ENCODE results near the gene RPRD1B.
A peak's percentile ranks its signal among the peaks of the same experiment; 100 is the strongest.

RPRD1B gene

DNA sequence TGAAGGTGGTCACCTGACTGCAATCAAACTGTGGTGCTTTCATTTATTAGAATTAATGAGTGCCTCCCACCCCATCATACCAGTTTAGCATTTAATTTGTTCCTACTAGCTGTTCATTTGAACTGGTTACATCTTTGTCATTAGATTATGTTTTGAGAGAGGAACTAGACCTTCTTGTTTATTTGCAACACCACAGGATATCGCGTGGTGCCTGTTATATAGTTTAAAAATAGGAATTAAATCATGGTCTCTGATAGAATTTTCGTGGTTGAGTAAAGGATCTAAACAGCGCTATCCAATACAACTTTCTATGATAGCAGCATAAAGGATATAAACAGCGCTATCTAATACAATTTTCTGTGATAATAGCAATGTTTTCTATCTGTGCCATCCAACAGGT is 2.8 kb downstream of the RPRD1B start:
- no peak for DNase-seq (ENCODE audit: low read depth)

DNA sequence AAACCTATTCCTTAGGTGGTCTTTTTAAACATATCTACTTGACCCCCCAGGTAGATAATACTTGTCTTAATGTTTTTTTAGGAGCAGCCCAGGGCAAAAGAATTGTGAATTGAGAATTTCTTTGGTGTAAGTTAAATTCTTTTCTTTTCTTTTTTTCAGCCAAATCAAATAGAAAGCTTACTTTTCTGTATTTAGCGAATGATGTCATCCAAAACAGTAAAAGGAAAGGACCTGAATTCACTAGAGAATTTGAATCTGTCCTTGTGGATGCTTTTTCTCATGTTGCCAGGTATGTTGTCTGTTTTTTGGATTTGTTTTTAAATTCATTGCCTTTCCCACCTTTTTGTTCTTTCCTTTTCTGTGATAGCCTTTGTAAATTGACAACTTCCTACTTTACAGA is 6.7 kb downstream of the RPRD1B start:
- DNase-seq (ENCODE audit: low read depth), result no peak

DNA sequence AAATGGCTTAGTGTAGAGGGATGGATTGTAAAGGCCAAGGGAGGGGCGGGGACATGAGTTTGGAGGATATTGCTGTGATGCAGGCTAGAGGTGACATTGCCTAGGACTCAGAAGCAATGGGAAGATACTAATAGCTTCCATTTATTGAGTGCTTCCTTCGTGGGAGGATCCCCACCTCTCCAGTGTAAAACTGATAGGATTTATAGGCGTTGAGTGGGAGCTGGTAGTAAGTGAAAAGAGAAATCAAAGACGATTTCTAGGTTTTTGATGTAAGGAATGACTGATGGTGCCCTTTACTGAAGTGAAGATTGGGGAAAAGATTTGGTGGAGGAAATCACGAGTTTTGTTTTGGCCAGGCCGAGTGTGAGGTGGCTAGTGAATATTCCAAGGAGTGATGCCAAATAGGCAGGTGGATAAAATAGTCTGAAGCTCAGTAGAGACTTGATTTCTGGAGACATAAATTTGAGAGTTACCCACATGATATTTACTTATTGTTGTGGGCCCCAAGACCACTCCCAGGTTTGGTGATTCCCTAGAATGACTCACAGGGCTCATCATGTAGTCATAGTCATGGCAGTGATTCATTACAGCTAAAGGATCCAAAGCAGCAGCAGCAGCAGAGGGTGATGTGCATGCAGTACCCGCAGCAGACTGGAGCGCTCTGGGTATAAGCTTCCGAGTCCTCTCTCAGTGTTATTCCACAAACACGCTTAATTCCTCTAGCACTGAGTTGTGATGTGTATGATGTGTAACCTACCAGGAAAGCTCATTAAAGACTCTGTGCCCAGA is 10.2 kb downstream of the RPRD1B start:
- no peak for DNase-seq (ENCODE audit: low read depth)

DNA sequence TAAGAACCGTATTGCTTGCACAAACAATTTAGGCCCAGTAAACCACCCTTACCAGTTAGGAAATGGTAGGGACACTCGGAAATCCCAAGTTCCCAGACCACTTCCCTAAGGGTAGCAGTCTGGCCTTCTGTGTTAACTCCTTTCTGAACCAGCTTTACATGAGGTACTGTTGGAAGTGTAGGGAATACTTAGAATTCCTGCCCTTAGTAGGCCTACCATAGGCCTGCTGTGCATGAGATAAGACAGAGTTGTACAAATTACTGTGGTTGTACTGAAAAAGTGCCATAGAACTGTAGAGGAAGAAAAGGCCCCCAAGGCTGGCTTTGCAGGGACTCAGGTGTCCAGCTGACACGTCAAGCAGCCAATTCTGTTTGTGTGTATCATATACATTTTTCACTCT is 11.1 kb downstream of the RPRD1B start:
- no peak for DNase-seq (ENCODE audit: low read depth)

DNA sequence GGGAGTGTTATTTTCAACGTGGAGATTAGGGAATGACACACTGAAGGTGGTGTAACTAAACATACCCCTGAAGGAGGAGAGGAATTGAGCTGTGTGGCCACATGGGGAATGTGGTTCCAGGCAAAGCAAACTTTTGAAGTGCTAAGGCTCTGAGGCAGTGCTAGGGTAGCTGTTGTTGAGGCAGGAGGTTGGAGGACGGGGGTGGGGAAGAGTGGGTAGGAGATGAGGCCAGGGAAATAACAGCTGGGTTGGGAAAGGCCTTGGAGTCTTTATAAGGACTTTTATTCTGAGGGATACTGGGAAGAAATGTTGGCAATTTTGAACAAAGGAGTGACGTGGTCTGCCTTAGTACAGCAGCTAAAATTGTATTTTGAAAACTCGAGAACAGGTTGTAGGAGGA is 13.0 kb downstream of the RPRD1B start:
- no peak for DNase-seq (ENCODE audit: low read depth)

DNA sequence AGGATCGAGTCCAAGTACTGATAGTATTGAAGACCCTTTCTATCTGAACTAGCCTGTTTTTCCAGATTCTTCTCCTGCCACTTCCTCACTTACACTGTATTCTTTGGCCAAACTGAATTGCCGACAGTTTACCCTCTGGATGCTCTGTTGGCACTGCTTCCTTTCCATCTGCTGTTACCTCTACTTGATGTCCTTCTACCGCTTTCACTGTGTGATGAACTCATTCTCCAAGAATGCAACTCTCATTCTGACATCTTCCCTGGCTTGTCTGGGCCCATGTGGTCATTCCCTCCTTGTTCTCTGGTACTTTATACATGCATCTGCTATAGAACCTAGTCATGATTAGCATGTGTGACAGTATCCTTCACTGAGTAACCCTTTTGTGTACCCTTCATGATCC is 16.3 kb downstream of the RPRD1B start:
- no peak for DNase-seq (ENCODE audit: low read depth)

DNA sequence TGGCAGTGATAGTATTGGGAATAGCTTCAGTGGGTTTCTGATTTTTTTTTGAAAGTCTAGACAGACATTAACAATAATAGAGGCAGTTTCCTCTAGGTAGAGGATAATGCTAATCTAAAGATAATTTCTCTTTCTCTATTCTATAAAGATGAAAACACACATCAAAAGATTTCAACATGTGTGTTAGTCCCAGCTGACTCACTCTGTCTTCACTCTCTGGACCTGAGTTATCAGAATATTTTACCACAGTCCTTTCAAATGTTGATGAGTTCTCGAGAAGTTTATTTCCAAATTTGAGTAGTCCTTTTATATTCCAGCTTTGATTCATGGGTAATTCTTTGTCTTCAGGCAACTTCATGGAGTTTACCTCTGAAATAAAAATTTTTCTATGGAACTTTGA is 17.1 kb downstream of the RPRD1B start:
- DNase-seq (ENCODE audit: low read depth), result no peak

DNA sequence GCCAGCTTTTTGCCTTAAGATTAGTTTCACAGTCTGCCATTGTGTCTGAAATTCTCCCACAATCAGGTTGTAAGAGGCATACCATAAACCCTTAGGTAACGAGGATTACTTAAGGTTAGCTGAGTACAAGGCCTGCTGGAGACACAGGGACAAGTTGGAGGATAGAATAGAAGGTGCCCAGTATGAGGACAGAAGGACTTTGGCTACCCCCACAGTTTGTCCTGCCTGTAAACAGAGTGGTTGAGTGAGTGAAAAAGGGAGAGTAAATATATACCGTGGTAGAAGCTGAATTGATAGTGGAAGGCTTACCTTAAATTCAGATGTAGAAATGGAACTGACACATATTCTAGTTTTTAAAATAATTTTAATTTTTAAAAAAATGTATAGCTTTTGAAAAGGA is 19.3 kb downstream of the RPRD1B start:
- no peak for DNase-seq (ENCODE audit: low read depth)

DNA sequence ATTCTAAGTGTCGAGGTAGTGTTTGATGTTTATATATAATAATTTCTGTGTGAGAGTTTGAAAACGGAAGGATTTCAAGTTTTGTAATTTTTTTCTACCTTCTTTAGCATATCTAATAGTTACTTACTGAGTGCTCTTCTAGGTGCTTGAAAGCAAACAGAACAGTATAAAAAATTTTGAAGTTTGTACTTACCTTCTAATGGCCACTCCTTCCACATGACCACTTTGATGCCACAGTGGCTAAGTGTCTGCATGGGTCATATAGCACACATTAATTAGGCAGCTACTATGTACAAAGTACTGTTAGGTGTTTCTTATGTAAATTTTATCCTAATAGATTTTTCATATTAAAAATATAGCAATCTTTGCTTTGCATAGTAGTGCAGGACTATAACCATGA is 21.1 kb downstream of the RPRD1B start:
- DNase-seq (ENCODE audit: low read depth), result no peak

DNA sequence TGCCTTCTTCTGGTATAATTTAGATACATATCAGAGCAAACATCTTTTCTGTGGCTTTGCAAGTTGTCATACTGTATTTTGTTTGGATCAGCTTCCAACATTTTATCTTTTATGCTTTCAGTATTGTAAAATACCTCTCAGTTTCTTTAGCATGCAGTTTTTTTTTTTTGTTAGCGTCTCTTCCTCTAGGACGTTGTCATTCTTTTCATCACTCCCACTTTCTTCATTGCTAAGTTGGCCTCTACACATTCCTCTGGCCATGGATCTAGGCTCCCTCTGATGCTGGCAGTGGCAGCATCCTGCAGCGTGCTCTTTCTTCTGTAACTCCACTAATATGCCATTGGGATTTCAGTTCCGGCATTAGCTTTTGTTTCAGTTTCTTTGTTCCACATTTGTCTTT is 21.7 kb downstream of the RPRD1B start:
- DNase-seq (ENCODE audit: low read depth), result no peak

DNA sequence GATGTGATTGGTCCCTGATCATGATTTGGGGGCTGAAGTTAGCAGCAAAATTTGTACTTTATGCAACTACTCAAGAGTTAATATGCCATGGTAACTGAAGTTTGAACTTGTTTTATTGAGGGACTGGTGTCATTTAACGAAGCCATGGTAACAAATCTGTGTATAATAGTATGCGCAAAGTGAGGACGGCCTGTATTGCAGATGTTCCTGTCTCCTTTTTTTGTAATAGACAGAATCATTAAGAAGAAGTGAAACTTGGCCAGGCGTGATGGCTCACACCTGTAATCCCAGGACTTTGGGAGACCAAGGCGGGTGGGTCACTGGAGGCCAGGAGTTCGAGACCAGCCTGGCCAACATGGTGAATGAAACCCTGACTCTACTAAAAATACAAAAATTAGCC is 22.3 kb downstream of the RPRD1B start:
- no peak for DNase-seq (ENCODE audit: low read depth)

DNA sequence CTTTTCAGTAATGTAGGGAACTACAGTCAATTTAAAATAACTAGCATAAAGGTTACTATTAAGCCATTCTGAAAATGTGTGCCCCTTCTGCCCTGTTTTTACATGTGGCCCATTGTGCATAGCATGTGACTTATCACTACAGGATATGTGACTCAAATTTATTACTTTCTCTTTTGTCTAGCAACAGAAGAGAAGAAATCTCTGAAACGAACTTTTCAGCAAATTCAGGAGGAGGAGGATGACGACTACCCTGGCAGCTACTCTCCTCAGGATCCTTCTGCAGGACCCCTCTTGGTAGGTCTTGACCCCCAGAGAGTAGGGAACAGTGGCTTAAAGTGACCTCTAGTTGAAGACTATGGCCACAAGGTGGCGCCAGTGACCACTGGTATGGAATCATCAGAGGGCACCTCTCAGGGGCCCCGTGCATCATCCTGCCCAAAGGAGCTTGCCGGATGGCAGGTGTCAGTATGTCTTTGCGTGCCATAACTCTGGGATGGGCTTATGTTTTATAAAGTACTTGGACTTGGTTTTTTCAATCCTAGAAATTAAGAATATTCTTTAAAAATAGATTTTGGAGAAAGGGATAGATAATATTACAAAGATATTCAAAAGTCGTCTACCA is 23.9 kb downstream of the RPRD1B start:
- peak; percentile 50 for DNase-seq (ENCODE audit: low read depth)

DNA sequence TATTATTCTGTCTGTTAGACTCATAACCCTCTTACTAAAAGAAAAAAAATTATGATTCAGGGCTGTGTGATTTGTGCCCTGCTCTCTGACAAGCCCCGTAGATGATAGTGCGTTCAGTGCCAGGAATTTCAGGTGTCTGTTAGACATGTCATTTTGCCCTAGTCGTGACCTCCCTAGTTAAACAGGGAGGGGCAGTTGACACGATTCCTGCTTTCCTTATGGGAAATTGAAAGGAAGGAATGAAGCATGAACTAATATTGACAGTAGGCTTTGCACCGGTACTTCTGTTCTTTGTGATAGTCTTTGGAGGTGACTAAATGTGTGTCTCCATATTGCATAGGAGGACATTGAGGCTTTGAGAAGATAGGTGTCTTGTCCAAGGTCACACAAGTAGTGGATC is 26.3 kb downstream of the RPRD1B start:
- DNase-seq (ENCODE audit: low read depth), result no peak

DNA sequence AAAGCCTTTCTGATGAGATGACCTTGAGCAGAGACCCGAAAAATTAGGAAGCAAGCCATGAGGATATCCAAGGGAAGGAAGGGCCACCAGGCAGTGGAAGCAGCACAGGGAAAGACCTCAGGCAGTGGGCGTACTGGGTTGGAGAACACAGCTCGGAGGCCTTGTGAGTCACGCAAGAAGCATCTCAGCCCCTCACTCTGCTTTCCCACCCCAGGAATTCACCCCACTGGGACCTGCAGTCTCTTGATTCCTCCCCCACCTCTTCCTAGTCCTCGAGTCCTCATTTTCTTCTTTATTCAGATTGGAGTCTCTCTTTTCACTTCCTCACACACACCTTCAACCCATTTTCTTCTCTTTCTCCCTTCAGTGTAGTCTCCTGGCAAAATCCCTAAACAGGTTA is 27.0 kb downstream of the RPRD1B start:
- no peak for DNase-seq (ENCODE audit: low read depth)

DNA sequence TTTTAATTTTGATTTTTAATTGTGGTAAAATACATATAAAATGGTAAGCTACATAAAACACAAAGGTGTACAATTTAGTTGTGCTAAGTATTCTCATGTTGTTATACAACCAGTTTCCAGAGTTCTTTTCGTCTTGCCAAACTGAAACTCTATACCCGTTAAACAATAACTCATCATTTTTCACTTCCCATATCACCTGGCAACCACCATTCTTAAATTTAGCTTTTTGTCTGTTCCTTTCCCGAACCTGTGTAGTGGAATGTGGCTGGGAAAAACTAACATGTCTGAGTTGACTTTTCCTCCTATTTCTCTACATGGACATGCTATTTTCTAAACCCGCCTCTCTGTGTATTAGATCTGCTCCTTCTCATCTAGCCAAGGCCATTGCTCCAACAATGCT is 27.6 kb downstream of the RPRD1B start:
- DNase-seq (ENCODE audit: low read depth), result no peak

DNA sequence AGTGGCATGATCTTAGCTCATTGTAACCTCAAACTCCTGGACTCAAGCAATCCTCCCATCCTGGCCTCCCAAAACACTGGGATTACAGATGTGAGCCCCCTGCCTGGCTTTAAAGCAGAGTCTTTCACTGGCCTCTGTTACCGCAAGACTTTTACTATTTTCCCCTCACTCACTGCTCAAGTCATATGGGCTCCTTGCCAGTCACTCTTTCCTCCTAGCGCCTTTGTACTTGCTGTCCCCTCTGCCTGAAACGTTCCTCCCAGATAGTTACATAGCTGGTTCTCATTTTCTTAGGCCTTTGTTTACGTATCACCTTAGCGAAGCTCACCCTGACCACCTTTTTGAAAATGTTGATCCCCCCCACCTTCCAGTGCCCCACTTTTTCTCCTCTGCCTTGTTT is 29.3 kb downstream of the RPRD1B start:
- no peak for DNase-seq (ENCODE audit: low read depth)

DNA sequence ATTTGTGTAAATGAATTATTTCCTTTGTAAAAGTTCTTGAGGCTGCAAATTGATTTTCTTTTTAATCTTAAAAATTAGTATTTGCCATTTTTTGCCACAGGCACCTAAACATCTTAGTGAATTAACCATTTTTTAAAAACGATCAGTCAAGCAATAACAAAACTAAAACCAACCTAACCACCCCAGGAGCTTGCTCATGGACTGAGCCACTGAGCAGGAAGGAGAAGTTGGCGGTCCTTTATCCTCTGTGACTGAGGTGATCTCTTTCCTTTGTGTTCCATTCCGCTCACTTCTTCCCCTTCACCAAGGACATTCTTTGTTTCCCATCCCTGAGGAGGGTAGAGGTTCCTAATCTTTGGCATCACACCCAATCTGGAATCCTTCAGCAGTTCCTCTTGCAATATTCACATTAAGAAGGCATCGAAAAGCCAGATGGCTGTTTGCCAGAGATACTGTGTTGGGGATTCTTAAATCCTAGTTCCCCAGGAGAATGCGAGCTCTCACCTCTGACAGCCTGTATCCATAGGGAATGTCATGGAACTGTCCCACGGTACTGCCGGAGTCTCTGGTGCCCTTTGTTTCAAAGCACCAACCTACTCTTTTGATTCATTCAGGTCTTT is 30.5 kb downstream of the RPRD1B start:
- DNase-seq (ENCODE audit: low read depth), result no peak

DNA sequence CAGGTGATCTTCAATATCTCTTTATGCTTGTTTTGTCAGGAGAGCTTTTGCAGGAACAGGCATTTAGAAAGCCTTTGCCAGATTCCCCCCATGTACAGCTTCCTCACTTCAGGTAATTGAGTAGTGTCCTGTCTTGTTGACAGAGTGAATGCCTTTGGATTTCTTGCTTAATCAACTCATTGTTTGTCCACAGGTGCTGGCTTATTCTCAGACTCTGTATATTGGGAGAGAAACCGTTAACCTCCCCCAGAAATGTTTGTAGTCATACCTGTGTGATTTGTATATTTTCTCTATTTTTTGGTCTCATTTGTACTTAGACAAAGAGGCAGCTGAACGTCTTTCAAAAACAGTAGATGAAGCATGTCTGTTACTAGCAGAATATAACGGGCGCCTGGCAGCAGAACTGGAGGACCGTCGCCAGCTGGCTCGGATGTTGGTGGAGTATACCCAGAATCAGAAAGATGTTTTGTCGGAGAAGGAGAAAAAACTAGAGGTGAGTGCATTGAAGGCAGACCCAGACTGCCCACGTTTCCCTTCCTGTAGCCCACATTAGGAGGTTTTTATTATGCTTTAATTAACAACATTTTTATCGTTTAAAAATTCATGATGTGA is 32.3 kb downstream of the RPRD1B start:
- no peak for DNase-seq (ENCODE audit: low read depth)

DNA sequence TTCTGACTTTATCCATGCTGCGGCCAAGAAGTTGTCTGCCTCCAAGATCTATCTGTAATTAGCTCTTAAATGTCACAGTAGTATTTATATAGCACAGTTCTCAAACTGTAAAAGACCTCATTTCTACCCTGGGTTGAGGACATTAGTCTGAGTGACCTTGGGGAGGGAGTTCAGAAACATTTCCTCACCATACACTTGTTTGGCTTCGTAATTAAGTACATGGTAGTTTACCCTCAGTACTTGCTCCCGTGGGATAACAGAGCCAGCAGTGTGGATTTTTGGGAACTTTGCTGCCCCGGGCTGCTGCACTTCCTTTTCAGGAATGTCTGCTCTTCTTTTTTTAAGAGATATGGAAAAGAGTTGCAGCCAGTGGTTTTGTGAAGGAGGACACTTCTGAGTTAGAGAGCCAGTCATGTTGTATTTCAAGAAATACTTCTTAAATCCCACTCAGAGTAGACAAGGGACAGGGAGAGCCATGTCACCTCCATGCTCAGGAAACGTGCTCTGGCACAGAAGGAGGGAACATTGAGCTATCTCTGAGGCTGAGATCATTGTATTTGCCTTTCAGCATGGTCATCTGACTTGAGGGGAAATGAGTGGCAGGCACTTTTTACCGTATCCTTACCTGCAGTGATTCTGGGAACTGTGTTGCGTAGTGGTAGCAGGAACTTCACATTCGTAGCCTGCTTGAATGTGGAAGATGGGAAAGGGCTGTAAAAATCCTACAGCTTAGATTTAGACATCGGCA is 33.6 kb downstream of the RPRD1B start:
- no peak for DNase-seq (ENCODE audit: low read depth)

DNA sequence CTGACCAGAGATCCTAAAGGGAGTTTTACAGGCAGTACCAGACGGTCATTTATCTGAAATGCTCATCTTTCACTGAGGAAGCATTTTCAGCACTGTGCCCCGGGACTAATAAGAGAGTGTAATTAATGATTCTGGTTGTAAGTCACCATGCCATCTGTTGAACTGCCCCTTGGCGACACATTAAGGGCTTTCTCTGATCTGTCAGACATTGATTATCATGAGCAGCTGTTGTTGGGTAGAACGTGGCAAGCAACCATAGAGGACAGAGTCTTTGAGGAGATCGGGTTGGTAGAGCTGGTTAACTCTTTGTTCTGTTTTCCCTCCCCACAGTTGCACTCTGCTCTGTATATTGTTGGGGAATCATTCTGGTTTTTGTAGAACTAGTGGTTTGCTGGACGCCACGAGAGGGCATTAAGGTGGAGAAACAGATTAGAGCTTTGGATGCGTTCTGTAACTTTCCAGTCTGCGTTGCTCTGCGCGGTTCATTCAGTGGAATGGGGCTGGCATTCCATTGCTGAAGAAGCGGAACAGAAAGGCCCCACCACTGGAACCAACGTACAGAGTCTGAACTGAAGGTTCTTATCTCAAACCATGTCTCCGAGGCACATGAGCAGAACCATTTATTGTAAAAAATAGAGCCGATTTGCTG is 34.3 kb downstream of the RPRD1B start:
- no peak for DNase-seq (ENCODE audit: low read depth)

DNA sequence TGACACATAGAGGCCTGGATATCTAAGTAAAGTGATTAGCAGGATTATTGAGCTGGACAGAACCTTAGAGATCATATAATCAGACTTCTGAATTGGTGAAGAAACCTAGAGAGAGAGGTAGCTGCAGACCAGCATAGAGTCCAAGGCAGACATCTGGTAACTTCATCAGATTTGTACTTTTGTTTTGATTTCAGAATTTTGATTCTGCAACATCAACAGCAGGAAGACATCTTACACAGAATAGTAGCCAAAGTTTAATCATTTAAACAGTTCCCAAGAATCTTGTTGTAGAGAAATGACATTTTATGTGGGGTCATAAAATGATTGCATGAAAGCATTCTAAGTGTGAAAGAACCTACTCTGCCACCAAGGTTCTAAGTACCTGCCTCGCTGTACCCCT is 39.4 kb downstream of the RPRD1B start:
- DNase-seq (ENCODE audit: low read depth), result no peak
